ENCODE results near the gene CCL7. TPM values are rescaled to one million over a fixed set of nuclear protein-coding genes. Genes with fewer than 3 reads are reported as not detected.

CCL7 gene
- total RNA-seq, 4 donors from 2014 or later: not detected

GRCh38 chr17:34248511-34249024 is 21.5 kb upstream of the CCL7 start:
- TF ChIP-seq EP300 (IDR thresholded peaks at IDR 0.05) (no peak), POLR2A (IDR thresholded peaks at IDR 0.05) (no peak), CTCF (IDR thresholded peaks at IDR 0.05) (no peak)
- Histone ChIP-seq H3K4me3 (no peak overlapping the region), H3K36me3 (no peaks in the 10 kb centered on the region), H3K4me1 (peaks cover 7 to 68% (median 58%) of the 10 kb centered on the region in 4 donors), H3K9me3 (no peaks in the 10 kb centered on the region), H3K27ac (peak overlapping the region in 3 of 4 donors; percentile 57 to 89 (median 80)), H3K27me3 (no peaks in the 10 kb centered on the region)
- no peak for DNase-seq (ENCODE audit: low spot score in 2 of 2)
- WGBS, 2 donors: 23 to 29% methylated on average over 6 of the region's 6 CpGs

- Histone ChIP-seq H3K4me1 (peaks cover 10 to 71% (median 63%) of the 10 kb centered on the region in 4 donors), H3K36me3 (no peaks in the 10 kb centered on the region), H3K27ac (peak overlapping the region in 3 of 4 donors; percentile 57 to 89 (median 80)), H3K9me3 (no peaks in the 10 kb centered on the region), H3K27me3 (no peaks in the 10 kb centered on the region), H3K4me3 (no peak overlapping the region)
- 68 to 76% methylated on average over 1 of the region's 1 CpG for WGBS, 2 donors
- TF ChIP-seq POLR2A (IDR thresholded peaks at IDR 0.05) (no peak), EP300 (IDR thresholded peaks at IDR 0.05) (no peak), CTCF (IDR thresholded peaks at IDR 0.05) (no peak)
- no peak for DNase-seq (ENCODE audit: low spot score in 2 of 2)
Measured at GRCh38 chr17:34249061-34249460, 21.0 kb upstream of the CCL7 start.

DNA sequence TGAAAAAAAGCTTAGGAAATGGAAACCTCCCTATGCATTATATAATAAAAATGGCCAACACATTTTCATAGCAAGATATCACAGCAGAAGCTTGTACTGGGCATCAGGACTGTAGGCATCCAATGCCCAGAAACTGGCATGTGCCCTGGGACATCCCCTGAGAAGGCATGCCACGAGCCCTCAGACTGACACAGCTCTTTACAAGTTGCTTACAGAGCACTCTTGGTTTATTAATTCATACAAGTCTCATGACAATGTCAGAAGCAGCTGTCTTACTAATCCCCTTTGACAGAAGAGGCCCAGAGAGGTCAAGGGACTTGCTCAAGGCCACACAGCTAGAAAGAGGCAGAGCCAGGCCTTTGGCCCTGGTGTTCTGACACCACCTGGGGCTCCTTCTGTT is 20.5 kb upstream of the CCL7 start:
- Histone ChIP-seq H3K27me3 (no peaks in the 10 kb centered on the region), H3K4me3 (no peak overlapping the region), H3K36me3 (no peaks in the 10 kb centered on the region), H3K27ac (peak overlapping the region in 3 of 4 donors; percentile 57 to 89 (median 80)), H3K4me1 (peaks cover 10 to 75% (median 66%) of the 10 kb centered on the region in 4 donors), H3K9me3 (no peaks in the 10 kb centered on the region)
- WGBS, 2 donors: 36 to 58% methylated on average over 1 of the region's 1 CpG
- TF ChIP-seq EP300 (IDR thresholded peaks at IDR 0.05) (peak in 1 of 2 donors; percentile 44), CTCF (IDR thresholded peaks at IDR 0.05) (no peak)
- DNase-seq (ENCODE audit: low spot score in 2 of 2): no peak

- peak overlapping the region in 1 of 4 donors; percentile 89 for H3K27ac ChIP-seq
- no peak for TF ChIP-seq EP300 (IDR thresholded peaks at IDR 0.05)
- TF ChIP-seq POLR2A (IDR thresholded peaks at IDR 0.05): no peak
- TF ChIP-seq CTCF (IDR thresholded peaks at IDR 0.05): no peak
- no peaks in the 10 kb centered on the region for H3K36me3 ChIP-seq
- peaks cover 10 to 92% (median 79%) of the 10 kb centered on the region in 4 donors for H3K4me1 ChIP-seq
- H3K9me3 ChIP-seq: no peaks in the 10 kb centered on the region
- H3K27me3 ChIP-seq: no peaks in the 10 kb centered on the region
- H3K4me3 ChIP-seq: no peak overlapping the region
- WGBS, 2 donors: 76 to 87% methylated on average over 3 of the region's 3 CpGs
- DNase-seq (ENCODE audit: low spot score in 2 of 2): no peak
Measured at GRCh38 chr17:34251186-34251585, 18.8 kb upstream of the CCL7 start.

GRCh38 chr17:34252095-34252443 is 18.0 kb upstream of the CCL7 start:
- Histone ChIP-seq H3K27me3 (no peaks in the 10 kb centered on the region), H3K4me1 (peaks cover 10 to 99% (median 86%) of the 10 kb centered on the region in 4 donors), H3K36me3 (no peaks in the 10 kb centered on the region), H3K9me3 (no peaks in the 10 kb centered on the region), H3K4me3 (no peak overlapping the region), H3K27ac (peak overlapping the region; percentile 52 to 91 (median 80))
- no peak for TF ChIP-seq CTCF (IDR thresholded peaks at IDR 0.05)
- no peak for TF ChIP-seq EP300 (IDR thresholded peaks at IDR 0.05)
- no peak for DNase-seq (ENCODE audit: low spot score in 2 of 2)
- WGBS, 2 donors: 4 to 13% methylated on average over 5 of the region's 5 CpGs

Data from tibial nerve (tissue), 4 donors.